ENCODE measurements around the gene CIAO1.

Gene CIAO1

DNA sequence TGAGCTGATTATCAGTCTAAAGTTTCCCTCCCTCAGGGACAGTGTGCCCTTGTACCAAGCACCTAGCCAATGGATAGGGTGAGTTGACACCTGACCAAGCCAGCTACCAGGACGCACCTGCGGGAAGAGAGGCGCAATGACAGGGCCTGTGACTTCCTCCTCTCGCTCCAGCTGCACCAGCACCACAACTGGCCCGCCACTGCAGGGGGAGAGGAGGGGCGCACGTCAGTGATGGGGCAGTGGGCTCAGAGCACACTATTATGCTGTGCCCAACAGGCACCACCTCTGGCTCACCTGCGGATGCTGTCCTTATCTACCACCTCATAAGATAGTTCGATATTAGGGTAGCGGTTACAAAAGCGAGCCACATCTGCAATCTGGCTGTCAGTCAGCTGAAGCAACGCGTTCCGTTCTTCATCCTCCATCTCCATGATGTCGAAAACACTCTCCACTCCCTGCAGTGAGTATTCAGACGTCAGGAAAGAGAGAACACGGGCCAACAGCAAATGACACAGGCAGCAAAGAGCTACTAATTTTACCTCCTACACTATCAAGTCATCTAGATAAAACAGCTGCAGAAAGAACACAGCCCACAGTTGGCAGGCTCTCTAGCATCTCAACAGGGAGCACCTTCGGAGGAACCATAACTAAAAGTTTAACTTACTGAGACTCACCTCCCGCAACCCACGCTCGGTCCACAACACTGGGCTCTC lies 10.9 kb downstream of the CIAO1 start:
- TF ChIP-seq, protein P1, sequence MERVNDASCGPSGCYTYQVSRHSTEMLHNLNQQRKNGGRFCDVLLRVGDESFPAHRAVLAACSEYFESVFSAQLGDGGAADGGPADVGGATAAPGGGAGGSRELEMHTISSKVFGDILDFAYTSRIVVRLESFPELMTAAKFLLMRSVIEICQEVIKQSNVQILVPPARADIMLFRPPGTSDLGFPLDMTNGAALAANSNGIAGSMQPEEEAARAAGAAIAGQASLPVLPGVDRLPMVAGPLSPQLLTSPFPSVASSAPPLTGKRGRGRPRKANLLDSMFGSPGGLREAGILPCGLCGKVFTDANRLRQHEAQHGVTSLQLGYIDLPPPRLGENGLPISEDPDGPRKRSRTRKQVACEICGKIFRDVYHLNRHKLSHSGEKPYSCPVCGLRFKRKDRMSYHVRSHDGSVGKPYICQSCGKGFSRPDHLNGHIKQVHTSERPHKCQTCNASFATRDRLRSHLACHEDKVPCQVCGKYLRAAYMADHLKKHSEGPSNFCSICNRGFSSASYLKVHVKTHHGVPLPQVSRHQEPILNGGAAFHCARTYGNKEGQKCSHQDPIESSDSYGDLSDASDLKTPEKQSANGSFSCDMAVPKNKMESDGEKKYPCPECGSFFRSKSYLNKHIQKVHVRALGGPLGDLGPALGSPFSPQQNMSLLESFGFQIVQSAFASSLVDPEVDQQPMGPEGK (CRISPR knock-in tag; IDR thresholded peaks at IDR 0.05; ENCODE audit: borderline replicate concordance), result no peak
- TF ChIP-seq PPARA (CRISPR knock-in tag; IDR thresholded peaks at IDR 0.05; ENCODE audit: borderline replicate concordance), result no peak
- no peak for TF ChIP-seq ZNF70 (CRISPR knock-in tag; IDR thresholded peaks at IDR 0.05)
- TF ChIP-seq, protein P2, sequence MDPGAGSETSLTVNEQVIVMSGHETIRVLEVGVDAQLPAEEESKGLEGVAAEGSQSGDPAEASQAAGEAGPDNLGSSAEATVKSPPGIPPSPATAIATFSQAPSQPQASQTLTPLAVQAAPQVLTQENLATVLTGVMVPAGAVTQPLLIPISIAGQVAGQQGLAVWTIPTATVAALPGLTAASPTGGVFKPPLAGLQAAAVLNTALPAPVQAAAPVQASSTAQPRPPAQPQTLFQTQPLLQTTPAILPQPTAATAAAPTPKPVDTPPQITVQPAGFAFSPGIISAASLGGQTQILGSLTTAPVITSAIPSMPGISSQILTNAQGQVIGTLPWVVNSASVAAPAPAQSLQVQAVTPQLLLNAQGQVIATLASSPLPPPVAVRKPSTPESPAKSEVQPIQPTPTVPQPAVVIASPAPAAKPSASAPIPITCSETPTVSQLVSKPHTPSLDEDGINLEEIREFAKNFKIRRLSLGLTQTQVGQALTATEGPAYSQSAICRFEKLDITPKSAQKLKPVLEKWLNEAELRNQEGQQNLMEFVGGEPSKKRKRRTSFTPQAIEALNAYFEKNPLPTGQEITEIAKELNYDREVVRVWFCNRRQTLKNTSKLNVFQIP (CRISPR knock-in tag; IDR thresholded peaks at IDR 0.05; ENCODE audit: borderline replicate concordance, low read depth), result no peak
- no peak for TF ChIP-seq ARNTL (CRISPR knock-in tag; IDR thresholded peaks at IDR 0.05; ENCODE audit: borderline replicate concordance, low read depth)
- no peak for TF ChIP-seq ESRRG (CRISPR knock-in tag; IDR thresholded peaks at IDR 0.05)
- TF ChIP-seq, protein P3, sequence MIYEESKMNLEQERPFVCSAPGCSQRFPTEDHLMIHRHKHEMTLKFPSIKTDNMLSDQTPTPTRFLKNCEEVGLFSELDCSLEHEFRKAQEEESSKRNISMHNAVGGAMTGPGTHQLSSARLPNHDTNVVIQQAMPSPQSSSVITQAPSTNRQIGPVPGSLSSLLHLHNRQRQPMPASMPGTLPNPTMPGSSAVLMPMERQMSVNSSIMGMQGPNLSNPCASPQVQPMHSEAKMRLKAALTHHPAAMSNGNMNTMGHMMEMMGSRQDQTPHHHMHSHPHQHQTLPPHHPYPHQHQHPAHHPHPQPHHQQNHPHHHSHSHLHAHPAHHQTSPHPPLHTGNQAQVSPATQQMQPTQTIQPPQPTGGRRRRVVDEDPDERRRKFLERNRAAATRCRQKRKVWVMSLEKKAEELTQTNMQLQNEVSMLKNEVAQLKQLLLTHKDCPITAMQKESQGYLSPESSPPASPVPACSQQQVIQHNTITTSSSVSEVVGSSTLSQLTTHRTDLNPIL (CRISPR knock-in tag; IDR thresholded peaks at IDR 0.05; ENCODE audit: low read depth), result no peak
- no peak for TF ChIP-seq ISL1 (CRISPR knock-in tag; IDR thresholded peaks at IDR 0.05)
- no peak for TF ChIP-seq CSDC2 (CRISPR knock-in tag; IDR thresholded peaks at IDR 0.05)
- no peak for TF ChIP-seq TCF4 (CRISPR knock-in tag; IDR thresholded peaks at IDR 0.05; ENCODE audit: borderline replicate concordance)
- ATAC-seq, result no peak

DNA sequence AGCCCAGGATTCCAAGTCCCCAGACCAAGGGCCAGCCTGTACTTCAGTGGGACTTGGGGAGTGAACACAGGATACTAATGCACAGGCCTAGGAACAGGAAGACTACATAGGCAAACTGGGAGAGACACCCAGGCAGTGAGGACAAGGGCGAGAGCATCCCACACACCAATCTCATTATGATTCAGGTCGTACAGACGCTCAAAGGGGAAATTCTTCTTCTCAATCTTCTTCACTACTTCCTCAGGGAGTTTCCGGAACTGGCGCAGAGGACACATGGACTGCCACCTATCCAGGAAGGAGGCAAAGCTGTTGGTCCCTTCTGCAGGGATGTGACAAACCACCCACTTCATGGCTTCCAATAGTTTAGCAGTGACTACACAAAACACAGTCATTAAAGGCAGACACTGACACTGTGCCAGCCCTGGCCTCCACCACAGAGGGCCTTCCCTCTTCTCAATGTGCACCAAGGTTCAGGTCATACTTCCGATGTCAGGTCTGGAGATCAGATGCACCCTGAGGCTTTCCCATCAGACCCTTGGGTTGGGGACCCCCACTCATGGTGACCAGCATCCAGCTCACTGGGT lies 21.3 kb downstream of the CIAO1 start:
- TF ChIP-seq GLIS3 (CRISPR knock-in tag; IDR thresholded peaks at IDR 0.05) (no peak), TOX (CRISPR knock-in tag; IDR thresholded peaks at IDR 0.05; ENCODE audit: borderline replicate concordance) (no peak), ZFP3 (CRISPR knock-in tag; IDR thresholded peaks at IDR 0.05) (no peak), TCF4 (CRISPR knock-in tag; IDR thresholded peaks at IDR 0.05; ENCODE audit: borderline replicate concordance) (no peak), CSDC2 (CRISPR knock-in tag; IDR thresholded peaks at IDR 0.05) (no peak), ESRRG (CRISPR knock-in tag; IDR thresholded peaks at IDR 0.05) (no peak), SNAI2 (CRISPR knock-in tag; IDR thresholded peaks at IDR 0.05) (no peak), BACH2 (CRISPR knock-in tag; IDR thresholded peaks at IDR 0.05; ENCODE audit: borderline replicate concordance) (no peak), OSR1 (CRISPR knock-in tag; IDR thresholded peaks at IDR 0.05) (no peak), ZNF565 (CRISPR knock-in tag; conservative IDR thresholded peaks at IDR 0.05; ENCODE audit: low read depth) (no peak)
- TF ChIP-seq, protein P3 (CRISPR knock-in tag; IDR thresholded peaks at IDR 0.05; ENCODE audit: low read depth), result no peak
- TF ChIP-seq, protein P4, sequence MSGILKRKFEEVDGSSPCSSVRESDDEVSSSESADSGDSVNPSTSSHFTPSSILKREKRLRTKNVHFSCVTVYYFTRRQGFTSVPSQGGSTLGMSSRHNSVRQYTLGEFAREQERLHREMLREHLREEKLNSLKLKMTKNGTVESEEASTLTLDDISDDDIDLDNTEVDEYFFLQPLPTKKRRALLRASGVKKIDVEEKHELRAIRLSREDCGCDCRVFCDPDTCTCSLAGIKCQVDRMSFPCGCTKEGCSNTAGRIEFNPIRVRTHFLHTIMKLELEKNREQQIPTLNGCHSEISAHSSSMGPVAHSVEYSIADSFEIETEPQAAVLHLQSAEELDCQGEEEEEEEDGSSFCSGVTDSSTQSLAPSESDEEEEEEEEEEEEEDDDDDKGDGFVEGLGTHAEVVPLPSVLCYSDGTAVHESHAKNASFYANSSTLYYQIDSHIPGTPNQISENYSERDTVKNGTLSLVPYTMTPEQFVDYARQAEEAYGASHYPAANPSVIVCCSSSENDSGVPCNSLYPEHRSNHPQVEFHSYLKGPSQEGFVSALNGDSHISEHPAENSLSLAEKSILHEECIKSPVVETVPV (CRISPR knock-in tag; IDR thresholded peaks at IDR 0.05), result no peak
- TF ChIP-seq, protein P5, sequence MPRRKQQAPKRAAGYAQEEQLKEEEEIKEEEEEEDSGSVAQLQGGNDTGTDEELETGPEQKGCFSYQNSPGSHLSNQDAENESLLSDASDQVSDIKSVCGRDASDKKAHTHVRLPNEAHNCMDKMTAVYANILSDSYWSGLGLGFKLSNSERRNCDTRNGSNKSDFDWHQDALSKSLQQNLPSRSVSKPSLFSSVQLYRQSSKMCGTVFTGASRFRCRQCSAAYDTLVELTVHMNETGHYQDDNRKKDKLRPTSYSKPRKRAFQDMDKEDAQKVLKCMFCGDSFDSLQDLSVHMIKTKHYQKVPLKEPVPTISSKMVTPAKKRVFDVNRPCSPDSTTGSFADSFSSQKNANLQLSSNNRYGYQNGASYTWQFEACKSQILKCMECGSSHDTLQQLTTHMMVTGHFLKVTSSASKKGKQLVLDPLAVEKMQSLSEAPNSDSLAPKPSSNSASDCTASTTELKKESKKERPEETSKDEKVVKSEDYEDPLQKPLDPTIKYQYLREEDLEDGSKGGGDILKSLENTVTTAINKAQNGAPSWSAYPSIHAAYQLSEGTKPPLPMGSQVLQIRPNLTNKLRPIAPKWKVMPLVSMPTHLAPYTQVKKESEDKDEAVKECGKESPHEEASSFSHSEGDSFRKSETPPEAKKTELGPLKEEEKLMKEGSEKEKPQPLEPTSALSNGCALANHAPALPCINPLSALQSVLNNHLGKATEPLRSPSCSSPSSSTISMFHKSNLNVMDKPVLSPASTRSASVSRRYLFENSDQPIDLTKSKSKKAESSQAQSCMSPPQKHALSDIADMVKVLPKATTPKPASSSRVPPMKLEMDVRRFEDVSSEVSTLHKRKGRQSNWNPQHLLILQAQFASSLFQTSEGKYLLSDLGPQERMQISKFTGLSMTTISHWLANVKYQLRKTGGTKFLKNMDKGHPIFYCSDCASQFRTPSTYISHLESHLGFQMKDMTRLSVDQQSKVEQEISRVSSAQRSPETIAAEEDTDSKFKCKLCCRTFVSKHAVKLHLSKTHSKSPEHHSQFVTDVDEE (CRISPR knock-in tag; IDR thresholded peaks at IDR 0.05), result no peak
- no peak for ATAC-seq
